Activated CD8-positive, alpha-beta memory T cell treated with anti-CD3 and anti-CD28 coated beads, Interleukin-2, amount 50 U/mL, for 24 hours (primary cell): ENCODE data around the gene MYLK.
"Not testable (repeated sequence)": the region's sequence is repeated elsewhere in the genome, so short reads cannot be mapped to it uniquely, and the experiment has no call there.

ENCODE experiments used
- DNase-seq: peaks from one replicate; pipeline ENCODE4 v3.0.0-alpha.2; 2020; ENCODE audit errors: extremely low read depth

Gene MYLK

DNA sequence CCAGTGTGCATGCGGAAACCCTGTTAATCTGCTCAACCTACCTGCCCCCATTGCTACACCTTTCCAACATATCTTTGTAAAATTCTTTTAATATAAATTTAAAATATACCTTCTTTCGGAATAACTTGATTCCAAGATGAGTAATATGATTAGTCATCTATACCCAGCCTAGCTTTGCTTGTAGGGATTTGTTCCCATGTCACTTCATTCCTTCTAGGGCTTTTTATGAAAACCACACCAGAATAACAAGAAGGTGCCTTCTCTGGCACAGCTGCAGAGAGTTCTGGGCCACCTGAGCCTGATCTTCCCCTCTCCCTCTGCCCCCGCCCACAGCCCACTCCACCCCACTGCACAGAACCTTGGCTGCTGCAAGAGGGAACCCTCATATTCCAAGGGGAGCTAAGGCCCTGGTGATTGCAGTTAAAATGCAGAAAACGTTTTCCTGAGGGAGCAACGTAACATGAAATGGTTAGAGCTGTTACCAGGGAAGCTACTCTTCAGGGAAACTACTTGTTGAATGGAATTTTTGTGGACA, 260.7 kb downstream of the MYLK start:
- DNase-seq, result no peak

DNA sequence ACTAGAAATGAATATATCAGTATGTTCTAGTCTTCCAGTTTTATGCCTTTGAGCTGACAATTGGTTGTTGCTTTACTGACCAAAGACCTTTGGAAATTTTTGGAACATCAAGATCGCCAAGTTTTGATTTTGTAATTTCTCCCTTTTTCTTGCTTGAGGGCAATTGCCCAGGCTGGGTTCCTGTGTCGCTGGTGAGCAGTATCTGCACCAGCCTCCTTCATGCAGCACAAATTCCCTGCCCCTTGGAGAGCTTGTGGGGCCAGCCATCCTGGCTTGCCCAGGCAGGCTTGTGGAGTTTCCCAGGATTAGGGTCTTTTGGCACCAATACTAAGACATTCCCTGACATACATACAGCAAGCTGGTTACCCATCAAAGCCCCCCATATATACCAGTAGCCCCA, 261.4 kb downstream of the MYLK start:
- no peak for DNase-seq

DNA sequence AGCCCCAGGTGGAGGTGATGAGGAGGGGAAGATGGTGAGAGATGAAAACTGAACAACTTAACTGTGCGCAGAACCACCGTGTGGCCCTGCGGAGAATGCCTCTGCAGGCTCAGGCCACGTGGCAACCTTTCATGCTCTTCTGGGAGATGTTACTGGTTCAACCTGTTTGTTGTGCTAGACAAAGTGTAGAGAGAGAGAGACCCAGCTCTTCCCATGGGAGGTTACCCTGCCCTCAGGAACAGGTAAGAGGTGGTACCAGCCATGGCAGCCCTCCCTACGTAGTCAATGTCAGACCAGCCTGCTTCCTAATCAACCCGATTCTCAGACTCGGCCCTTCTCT, 262.3 kb downstream of the MYLK start:
- DNase-seq, result no peak

DNA sequence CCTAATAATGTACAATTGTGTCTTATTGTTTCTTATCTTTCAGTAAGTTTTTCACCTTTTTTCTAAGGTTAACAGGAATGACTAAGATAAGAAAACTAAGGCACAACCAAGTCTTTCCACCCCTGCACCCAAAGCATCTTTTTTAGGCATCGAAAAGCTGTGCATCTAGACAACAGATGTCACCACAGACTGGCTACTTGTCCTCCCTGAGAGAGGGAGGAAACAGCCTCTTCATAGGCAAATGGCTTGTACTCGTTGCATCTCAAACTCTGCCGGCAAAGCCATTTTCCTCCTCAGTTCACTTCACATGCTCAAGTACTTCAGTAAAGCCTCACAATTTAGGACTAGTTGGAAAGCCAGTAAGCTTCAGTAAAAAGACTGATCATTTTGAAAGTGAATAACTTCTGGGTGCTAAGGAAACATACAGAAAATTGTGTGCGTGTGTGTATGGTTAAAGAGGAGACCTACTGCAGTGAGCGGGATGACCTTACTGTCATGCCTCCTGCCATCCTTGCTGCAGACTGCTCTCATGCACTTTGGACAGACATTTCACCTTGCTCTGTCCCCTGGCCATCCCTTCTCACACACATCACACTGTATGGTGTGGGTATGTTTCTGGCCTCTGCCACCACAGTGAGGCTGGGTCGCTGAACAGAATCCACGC, 262.8 kb downstream of the MYLK start:
- no peak for DNase-seq

DNA sequence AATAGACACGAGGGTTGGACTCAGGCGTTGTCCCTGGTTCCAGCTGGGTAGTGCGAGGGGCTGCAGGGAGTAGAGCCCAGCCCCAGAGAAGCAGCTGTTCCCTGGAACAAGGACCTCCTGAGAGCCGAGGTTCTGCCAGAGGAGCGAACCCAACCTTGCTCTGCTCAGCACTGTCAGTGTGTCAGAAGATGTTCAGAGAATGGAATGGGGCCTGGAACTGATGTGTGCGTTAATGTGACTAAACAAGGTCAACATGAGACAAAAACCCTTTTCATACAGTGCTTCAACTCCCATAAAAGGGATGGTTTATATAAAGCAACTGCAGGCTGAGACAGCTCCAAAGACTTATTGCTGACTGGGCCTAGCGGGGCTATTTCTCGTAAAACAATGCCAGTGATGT, 263.8 kb downstream of the MYLK start:
- DNase-seq, result no peak

DNA sequence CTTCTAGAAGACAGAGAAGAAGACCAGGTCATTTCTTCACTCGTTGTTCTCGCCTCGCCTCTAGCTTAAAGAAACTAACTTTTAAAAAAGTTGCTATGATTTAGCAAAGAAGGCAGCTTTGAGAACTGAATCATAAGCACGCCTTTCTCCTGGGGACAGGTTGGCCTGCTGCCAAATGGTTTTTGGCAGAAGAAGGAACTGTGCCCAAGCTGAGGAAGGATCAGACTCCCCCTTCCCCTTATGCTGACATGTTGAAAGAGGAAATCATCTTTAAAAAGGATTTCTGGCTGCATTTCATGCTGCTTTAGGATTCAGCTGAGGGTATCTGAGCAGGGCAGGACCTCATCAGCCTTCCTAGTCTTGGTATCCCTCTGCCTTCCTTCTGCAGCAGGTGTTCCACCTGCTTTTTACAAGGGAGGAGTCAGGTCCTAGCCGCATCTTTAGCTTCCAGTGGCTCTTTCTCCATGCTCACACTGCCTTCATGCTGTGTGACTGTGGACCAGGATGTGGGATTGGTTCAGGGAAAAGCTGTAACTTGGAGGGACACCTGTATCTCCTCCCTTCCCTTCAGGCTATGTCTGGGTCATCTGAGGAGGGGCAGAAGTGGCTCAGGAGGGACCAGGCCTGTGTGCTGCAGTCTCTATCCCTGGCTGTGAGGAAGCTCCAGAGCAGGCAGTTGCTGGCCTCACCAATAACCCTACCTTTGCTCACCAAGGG, 265.2 kb downstream of the MYLK start:
- no peak for DNase-seq

DNA sequence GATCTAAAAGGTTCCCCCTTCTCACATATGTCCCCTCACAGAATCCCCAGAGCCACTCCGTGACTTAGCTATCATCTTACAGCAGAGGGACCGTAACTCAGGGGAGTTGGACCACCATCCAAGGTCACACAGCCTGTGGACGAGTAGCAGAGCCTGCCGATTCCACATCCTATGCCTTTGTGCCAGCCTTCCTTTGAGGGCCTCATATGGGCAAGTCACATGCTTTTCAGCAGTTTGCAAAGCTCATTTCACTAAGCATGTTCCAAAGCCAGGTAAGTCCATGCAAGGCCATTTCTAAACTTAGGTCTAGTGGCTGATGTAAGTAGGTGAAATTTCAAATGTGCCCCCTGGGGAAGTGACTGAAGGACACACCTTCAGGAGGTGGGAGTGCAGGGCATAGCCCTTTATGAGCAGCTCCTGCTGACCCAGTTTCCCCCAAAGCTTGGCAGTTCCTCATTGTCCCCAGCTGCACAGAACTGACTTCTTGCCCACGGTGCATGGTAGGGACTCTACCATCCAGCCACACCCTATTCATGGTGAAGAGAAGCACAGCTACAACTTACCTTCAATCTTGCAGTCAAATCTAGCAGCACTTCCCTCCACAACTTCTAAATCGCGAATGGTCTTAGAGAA, 265.9 kb downstream of the MYLK start:
- no peak for DNase-seq

DNA sequence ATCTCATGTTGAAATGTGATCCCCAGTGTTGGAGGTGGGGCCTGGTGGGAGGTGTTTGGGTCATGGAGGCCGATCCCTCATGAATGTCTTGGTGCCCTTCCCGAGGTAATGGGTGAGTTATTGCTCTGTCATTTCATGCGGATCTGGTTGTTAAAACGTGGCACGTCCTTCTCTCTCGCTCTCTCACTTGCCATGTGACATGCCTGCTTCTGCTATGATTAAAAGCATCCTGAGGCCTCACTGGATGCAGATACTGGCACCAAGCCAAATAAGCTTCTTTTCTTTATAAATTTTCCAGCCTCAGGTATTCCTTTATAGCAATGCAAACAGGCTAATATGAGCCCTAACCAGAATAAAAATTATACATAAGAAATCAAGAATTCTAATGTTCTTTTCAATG, 267.5 kb downstream of the MYLK start:
- no peak for DNase-seq

DNA sequence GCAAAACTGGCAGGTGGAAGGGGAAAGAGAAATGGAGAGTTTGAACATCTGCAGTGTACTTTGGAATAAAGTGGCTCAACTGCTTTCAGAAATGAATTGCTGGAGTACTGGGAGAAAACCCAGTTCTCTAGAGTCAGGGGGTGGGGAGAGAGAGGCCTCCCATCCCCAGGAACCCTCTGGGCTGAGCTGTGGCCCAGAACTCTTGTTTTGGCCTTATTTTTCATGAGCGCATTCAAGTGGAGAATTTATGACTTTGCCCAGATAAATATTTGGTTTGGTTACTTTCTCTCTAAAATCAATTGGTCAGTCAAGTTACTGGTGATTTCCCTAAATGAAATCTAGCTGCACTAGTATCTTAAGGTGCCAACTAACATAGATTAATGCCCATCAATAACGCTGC, 270.6 kb downstream of the MYLK start:
- no peak for DNase-seq

DNA sequence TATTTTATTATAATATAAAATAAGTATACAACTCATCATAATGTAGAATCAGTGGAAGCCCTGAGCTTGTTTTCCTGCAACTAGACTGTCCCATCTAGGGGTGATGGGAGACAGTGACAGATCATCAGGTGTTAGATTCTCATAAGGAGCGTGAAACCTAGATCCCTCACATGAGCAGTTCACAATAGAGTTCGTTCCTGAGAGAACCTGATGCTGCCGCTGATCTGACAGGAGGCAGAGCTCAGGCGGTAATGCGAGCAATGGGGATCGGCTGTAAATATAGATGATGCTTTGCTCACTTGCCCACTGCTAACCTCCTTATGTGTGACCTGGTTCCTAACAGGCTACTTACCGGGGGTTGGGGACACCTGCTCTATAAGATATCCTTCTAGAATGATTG, 272.5 kb downstream of the MYLK start:
- not testable (repeated sequence) for DNase-seq

DNA sequence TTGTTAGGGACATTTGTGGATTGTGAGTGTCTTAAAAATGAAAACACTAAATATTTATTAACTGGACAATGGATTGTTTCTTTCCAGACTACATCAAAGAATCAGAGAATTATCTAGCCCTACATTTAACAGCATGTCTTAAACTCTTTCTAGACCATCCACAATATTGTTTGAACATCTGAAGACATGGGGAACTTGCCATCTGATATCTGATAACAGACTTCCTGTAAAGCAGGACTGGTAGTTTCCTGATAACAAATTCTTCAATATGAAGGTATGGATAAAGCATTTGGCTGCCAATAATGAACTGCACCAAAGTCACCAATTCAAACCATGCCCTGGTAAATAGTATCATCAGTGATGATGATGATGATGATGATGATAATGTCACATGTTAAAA, 273.1 kb downstream of the MYLK start:
- no peak for DNase-seq

DNA sequence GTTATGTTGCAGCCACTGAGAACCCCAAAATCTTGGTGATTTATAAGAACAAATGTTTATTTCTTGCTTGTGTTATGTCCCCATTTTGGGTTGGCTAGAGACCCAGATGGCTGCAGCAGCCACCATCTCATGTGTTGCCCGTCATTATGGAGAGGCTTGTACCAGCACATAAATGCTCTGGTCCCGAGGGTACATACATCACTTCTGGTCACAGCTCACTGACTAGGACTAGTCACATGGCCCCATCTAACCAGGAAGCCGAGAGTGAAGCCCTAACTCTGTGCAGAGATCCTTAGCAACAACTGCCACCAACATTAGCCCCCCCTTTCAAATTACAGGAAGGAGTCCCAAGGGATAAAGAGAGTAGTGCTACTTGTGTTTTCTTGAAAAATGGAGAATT, 273.8 kb downstream of the MYLK start:
- no peak for DNase-seq

DNA sequence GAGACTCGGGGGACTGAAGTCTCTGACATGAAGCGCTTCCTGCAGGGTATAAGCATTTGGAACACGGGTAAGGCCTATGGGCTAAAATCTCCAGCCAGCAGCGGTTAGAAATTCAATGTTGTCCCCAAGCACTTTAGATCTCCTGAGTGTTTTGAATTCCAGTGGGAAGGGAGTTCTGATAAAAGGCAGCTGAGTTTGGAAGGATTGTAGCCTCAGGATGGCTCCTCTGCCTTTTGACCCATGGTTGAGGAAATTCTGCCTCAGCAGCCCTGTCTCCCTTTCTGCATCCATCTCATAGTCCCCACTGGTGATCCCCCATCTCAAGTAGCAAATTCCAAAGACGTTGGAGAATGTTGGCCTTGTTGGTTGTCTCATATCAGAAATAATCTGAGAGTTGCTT, 275.1 kb downstream of the MYLK start:
- no peak for DNase-seq

DNA sequence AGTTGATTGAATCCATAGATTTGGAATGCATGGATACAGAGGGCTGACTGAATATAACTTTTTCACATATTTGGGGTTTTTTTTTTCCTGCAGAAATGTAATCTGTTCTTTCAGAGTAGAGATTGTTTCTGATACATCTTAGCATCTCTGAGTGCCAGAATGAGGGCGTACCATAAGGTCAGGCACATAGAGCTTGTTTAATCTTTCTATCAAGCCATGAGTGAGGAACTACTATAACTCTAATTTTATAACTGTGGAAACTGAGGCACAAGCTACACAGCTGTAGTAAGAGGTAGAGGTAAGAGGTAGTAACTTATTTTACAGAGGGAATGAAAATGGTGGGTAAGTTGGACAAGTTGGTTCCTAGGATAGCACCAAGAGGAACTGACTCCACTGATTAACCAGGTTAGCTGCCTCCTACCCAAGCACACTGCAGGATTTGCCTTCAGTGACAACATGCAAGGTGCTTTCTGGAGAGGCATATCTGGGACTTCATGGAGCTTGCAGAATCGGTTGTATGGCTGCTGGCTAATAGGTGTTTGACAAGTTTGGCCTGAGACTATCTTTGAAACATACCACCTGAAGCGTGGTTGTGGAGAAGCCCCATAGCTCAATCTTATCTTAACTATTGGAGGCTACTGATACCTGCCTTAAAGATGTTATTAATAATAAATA, 275.7 kb downstream of the MYLK start:
- no peak for DNase-seq

DNA sequence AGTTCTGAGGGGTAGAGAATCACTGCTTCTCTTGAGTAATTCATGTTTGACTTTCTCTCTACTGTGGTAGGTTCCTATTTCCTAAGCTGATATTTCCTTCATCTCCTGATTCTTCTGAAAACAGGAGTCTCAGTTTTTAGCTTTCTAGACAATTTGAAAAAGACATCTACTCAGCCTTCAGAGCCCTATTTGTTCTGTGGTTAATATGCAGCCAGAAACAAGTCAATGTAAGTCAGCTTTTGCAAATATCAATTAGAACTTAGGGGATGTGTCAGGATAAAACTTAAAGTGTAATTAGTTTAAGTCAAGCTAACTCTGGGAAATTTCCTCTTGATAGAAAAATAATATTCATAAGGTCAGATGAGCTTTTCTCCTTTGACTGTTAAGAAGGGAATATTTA, 277.6 kb downstream of the MYLK start:
- DNase-seq, result no peak

DNA sequence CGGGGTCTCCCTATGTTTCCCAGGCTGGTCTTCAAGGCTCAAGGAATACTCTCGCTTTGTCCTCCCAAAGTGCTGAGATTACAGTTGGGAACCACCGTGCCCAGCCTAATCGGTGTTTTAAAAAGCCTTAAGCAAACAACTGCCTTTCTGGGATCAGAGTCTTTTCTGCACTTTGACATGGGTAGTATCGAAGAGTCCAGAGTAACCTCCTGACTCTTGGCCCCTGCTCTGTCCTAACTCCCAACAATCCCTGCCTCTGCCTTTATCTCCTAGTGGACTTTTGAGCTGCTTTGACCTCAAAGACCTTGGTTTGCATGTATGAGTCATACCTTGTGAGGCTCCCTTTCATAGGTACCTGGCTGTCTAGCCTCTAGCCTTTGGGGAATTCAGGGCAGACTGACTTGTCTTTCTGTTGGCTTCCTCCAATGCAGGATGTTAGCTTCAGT, 278.3 kb downstream of the MYLK start:
- no peak for DNase-seq

DNA sequence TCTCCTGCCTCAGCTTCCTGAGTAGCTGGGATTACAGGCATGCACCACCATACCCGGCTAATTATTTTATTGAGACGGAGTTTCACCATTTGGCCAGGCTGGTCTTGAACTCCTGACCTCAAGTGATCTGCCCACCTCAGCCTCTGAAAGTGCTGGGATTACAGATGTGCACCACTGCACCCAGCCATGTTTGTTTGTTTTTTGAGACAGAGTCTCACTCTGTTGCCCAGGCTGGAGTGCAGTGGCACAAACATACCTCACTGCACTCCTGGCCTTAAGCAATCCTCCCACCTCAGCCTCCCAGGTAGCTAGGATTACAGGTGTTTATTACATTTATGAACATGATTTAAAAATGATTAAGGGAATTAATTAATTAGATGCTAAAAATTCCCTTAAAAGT, 281.0 kb downstream of the MYLK start:
- not testable (repeated sequence) for DNase-seq

DNA sequence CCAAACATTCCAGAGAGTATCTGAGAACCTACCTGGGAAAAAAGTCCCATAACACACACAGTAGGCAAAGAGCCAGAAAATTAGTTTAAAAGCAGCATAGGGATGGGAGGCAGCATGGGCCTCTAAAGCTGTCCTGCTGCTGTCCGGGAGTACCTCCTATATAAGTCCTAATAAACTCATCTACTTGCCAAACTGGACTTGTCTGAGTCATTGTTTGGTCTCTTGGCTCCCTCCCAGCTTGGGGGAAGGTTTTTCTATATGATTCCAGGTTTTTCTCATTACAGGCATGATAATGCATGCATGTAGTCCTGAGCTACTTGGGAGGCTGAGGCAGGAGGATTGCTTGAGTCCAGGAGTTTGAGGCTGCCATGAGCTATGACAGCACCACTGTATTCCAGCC, 281.8 kb downstream of the MYLK start:
- no peak for DNase-seq

DNA sequence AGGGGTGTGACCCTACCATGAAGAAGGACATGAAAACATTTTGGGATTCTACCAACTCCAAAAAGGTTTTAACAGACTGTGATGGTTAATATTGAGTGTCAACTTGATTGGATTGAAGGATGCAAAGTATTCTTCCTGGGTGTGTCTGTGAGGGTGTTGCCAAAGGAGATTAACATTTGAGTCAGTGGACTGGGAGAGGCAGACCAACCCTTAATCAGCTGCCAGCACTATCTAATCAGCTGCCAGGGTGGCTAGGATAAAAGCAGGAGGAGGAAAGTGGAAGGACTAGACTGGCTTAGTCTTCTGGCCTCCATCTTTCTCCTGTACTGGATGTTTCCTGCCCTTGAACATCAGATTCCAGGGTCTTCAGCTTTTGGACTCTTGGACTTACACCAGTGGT, 283.3 kb downstream of the MYLK start:
- not testable (repeated sequence) for DNase-seq

DNA sequence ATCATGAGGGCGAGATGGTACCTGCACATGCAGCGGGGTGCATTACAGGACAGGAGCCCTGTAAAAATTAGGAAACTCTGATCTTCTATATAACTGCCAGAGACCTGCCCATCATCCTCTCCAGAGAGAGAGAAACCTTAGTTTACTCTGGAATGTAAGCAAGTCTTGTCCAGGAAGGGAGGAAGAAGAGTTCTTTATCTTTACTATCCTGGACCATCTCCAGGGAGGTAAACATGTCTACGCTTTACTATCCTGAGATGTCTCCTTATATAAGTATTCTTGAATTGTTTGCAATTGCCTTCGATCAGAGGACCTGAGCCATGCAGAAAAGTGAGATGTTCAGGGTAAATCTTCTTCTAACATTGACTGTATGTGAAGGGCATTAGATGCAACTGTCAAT, 286.6 kb downstream of the MYLK start:
- DNase-seq, result no peak

DNA sequence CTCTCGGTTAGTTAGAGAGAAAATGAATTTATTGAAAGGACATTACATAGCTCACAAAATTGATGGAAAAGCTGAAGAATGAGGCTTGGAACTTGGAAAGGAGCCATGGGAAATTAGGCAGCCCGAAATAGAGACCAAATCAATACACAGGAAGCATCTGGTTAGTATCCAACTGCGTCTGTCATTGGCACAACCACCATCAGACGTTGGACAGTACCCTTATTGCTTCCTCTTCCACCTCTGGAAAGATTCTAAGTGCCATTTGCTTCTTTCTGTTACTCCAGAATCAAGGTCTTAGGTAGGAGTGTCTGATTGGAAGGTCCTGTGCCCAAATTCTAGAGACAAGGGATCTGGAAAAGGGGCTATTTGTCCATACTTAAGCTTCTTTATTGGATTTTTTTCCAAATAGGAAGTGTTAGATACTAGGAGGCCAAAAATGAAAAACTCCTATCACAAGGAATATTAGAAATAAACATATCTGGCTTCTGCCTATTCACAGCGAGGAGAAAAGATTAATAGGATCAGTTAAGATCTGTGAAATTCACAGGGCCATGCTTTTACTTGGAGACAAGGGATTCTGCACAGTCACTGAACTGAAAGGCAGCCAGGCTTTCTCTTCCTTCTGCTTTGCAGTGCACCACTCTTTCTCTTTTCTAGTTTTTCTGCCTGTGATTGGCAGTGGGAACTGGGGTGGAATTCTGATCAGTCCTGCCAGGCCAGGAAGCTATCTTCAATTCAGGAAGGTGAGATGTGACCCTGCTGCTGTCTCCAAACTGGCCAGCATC, 288.5 kb downstream of the MYLK start:
- no peak for DNase-seq

DNA sequence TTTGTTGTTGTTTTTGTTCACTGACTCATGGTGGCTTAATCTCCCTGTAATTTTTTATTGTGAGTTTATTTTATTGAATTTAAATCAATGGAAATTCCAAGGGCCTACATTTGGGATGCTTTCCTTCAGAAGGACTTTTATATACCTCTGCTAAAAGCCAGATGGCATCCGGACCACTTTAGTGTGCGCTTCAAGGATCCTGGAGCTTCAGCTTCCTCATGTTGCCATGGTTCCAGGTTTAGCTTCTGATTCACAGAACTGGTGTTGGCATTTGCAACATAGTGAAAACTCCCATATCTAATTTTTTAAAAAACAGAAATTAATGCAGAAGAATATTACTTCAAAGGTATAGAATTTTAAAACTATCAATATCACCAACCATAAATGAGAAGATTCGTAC, 290.8 kb downstream of the MYLK start:
- no peak for DNase-seq
